ENCODE results near the gene TIPRL. TPM values are rescaled to one million over a fixed set of nuclear protein-coding genes. Genes with fewer than 3 reads are reported as not detected.
A peak's percentile ranks its signal among the peaks of the same experiment; 100 is the strongest.

TIPRL gene
- total RNA-seq, 1 experiment from 2014 or later: 50.0 TPM

DNA sequence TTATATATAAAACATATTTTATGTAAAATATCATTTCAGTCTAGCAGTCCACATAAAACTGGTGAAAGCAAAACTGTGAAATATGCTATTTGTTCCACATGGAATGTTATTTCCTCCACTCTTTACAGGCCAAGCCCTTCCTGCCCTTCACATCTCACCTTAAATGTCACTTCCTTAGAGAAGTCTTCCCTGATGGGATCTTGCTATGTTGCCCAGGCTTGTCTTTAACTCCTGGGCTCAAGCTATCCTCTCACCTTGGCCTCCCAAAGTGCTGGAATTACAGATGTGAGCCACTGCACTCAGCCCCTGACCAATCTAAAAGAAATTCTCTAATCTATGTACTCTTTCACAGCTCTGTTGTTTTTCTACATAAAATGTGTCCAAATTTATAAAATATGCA, 39.7 kb upstream of the TIPRL start:
- no peak for TF ChIP-seq EZH2 (IDR thresholded peaks at IDR 0.05; ENCODE audit: borderline replicate concordance, low read depth, low read length, poor library complexity, severe bottlenecking)
- POLR2A ChIA-PET (ENCODE audit: low non-redundant PET): no interaction called here
- intact Hi-C loops (cut with micrococcal nuclease; ENCODE audit: unreplicated experiment): no loop called here
- BruUV-seq (replicated peaks): no TSS peak
- CTCF ChIA-PET: interaction anchor here (0.6 kb wide), 1 partner anchor 32 kb away, joined by 7 read pairs; no protein-coding TSS in a partner anchor
- H3K27me3 ChIP-seq (replicated peaks; ENCODE audit: insufficient read depth, low read depth, low read length, poor library complexity): no peaks in the 10 kb centered on the region
- DNase-seq (ENCODE audit: low spot score): no peak
- H3K36me3 ChIP-seq (ENCODE audit: insufficient read depth, low read length, poor library complexity, severe bottlenecking): no peaks in the 10 kb centered on the region
- no peak overlapping the region for H3K4me3 ChIP-seq (ENCODE audit: low read depth, low read length, poor library complexity, severe bottlenecking)
- H3K4me1 ChIP-seq (ENCODE audit: insufficient read depth, low read length, poor library complexity, severe bottlenecking): peaks cover 16% of the 10 kb centered on the region
- H3K27ac ChIP-seq (ENCODE audit: low read depth, low read length, poor library complexity, severe bottlenecking): no peak overlapping the region
- H3K9me3 ChIP-seq (ENCODE audit: low read depth, low read length, poor library complexity, severe bottlenecking): no peaks in the 10 kb centered on the region

- no peak for DNase-seq (ENCODE audit: low spot score)
- Histone ChIP-seq H3K27me3 (replicated peaks; ENCODE audit: insufficient read depth, low read depth, low read length, poor library complexity) (no peaks in the 10 kb centered on the region), H3K4me3 (ENCODE audit: low read depth, low read length, poor library complexity, severe bottlenecking) (no peak overlapping the region), H3K9me3 (ENCODE audit: low read depth, low read length, poor library complexity, severe bottlenecking) (no peaks in the 10 kb centered on the region), H3K4me1 (ENCODE audit: insufficient read depth, low read length, poor library complexity, severe bottlenecking) (peaks cover 3% of the 10 kb centered on the region), H3K27ac (ENCODE audit: low read depth, low read length, poor library complexity, severe bottlenecking) (no peak overlapping the region), H3K36me3 (ENCODE audit: insufficient read depth, low read length, poor library complexity, severe bottlenecking) (no peaks in the 10 kb centered on the region)
- ChIA-PET CTCF (no interaction called here), POLR2A (ENCODE audit: low non-redundant PET) (no interaction called here)
- intact Hi-C loops (cut with micrococcal nuclease; ENCODE audit: unreplicated experiment): no loop called here
- BruUV-seq (replicated peaks): no TSS peak
- TF ChIP-seq, protein P1, sequence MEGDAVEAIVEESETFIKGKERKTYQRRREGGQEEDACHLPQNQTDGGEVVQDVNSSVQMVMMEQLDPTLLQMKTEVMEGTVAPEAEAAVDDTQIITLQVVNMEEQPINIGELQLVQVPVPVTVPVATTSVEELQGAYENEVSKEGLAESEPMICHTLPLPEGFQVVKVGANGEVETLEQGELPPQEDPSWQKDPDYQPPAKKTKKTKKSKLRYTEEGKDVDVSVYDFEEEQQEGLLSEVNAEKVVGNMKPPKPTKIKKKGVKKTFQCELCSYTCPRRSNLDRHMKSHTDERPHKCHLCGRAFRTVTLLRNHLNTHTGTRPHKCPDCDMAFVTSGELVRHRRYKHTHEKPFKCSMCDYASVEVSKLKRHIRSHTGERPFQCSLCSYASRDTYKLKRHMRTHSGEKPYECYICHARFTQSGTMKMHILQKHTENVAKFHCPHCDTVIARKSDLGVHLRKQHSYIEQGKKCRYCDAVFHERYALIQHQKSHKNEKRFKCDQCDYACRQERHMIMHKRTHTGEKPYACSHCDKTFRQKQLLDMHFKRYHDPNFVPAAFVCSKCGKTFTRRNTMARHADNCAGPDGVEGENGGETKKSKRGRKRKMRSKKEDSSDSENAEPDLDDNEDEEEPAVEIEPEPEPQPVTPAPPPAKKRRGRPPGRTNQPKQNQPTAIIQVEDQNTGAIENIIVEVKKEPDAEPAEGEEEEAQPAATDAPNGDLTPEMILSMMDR (conservative IDR thresholded peaks at IDR 0.05; ENCODE audit: low read depth, low read length): no peak
- no peak for TF ChIP-seq EZH2 (IDR thresholded peaks at IDR 0.05; ENCODE audit: borderline replicate concordance, low read depth, low read length, poor library complexity, severe bottlenecking)
These were observed 36.8 kb upstream of the TIPRL start for GRCh38 chr1:168141871-168142385.

- intact Hi-C loops (cut with micrococcal nuclease; ENCODE audit: unreplicated experiment): no loop called here
- Histone ChIP-seq H3K36me3 (ENCODE audit: insufficient read depth, low read length, poor library complexity, severe bottlenecking) (no peaks in the 10 kb centered on the region), H3K4me3 (ENCODE audit: low read depth, low read length, poor library complexity, severe bottlenecking) (no peak overlapping the region), H3K9me3 (ENCODE audit: low read depth, low read length, poor library complexity, severe bottlenecking) (no peaks in the 10 kb centered on the region), H3K4me1 (ENCODE audit: insufficient read depth, low read length, poor library complexity, severe bottlenecking) (peaks cover 3% of the 10 kb centered on the region), H3K27ac (ENCODE audit: low read depth, low read length, poor library complexity, severe bottlenecking) (no peak overlapping the region), H3K27me3 (replicated peaks; ENCODE audit: insufficient read depth, low read depth, low read length, poor library complexity) (no peaks in the 10 kb centered on the region)
- BruUV-seq (replicated peaks): no TSS peak
- DNase-seq (ENCODE audit: low spot score): peak; percentile 91
- CTCF ChIA-PET: no interaction called here
- POLR2A ChIA-PET (ENCODE audit: low non-redundant PET): interaction anchor here (0.6 kb wide), 1 partner anchor 74 kb away, joined by 3 read pairs; no protein-coding TSS in a partner anchor
- TF ChIP-seq, protein P1 (conservative IDR thresholded peaks at IDR 0.05; ENCODE audit: low read depth, low read length): peak; percentile 96
- no peak for TF ChIP-seq EZH2 (IDR thresholded peaks at IDR 0.05; ENCODE audit: borderline replicate concordance, low read depth, low read length, poor library complexity, severe bottlenecking)
These were observed 33.3 kb upstream of the TIPRL start for GRCh38 chr1:168145184-168146159.
